Panc1 (cell line): ENCODE measurements around the gene PGD. TPM values are rescaled to one million over a fixed set of nuclear protein-coding genes. Genes with fewer than 3 reads are reported as not detected.

ENCODE experiments used
- ATAC-seq: fragments of 200-7000 bp; cut with Tn5 transposase; 2 replicates; pipeline ENCODE4 v1.9.1; 2020; ENCODE audit warnings: mild to moderate bottlenecking, moderate library complexity
- BruUV-seq: library from RNA; stranded (reverse); fragments of 400-500 nt; replicated peaks from 2 replicates; lab custom pipeline; 2021; lab: Mats Ljungman, UMichigan
- CTCF ChIA-PET: fragments of 300-600 bp; sonication (Branson Sonifier 250); formaldehyde crosslinking; loops from one replicate; lab custom pipeline; 2022; ENCODE audit warnings: antibody characterized with exemption; lab: Charles Lee
- POLR2A ChIA-PET: fragments of 300-600 bp; sonication (Branson Sonifier 250); formaldehyde crosslinking; loops from one replicate; lab custom pipeline; 2022; ENCODE audit warnings: antibody characterized with exemption; lab: Charles Lee
- DNase-seq: peaks from one replicate; pipeline ENCODE4 v3.0.0-alpha.2; 2010; ENCODE audit warnings: low read depth, low spot score
- H3K27ac ChIP-seq: 2 replicates; pipeline ENCODE4 v1.5.1; 2011; ENCODE audit warnings: mild to moderate bottlenecking, low read length, inconsistent platforms
- H3K27me3 ChIP-seq: fragments of 200-500 bp; sonication (Bioruptor generic); 2 replicates; pipeline ENCODE4 v1.6.0; 2014; ENCODE audit warnings: low read length, inconsistent platforms; ENCODE audit not compliant: control insufficient read depth, insufficient read depth
- H3K36me3 ChIP-seq: fragments of 200-500 bp; sonication (Bioruptor generic); 2 replicates; pipeline ENCODE4 v1.5.1; 2014; ENCODE audit warnings: inconsistent platforms, mild to moderate bottlenecking, low read length, moderate library complexity; ENCODE audit not compliant: control insufficient read depth, insufficient read depth
- H3K4me1 ChIP-seq: 2 replicates; pipeline ENCODE4 v1.5.1; 2011; ENCODE audit warnings: inconsistent platforms, mild to moderate bottlenecking, low read length, moderate library complexity; ENCODE audit not compliant: control insufficient read depth, insufficient read depth
- H3K4me3 ChIP-seq, 2 experiments: 2 replicates each; pipeline ENCODE4 v1.5.1; 2011 to 2012; ENCODE audit warnings: low read depth in 2 of 2, low read length in 2 of 2, mild to moderate bottlenecking in 2 of 2, inconsistent platforms in 1 of 2, moderate library complexity in 1 of 2
- H3K9me3 ChIP-seq: fragments of 200-500 bp; sonication (Bioruptor generic); 2 replicates; pipeline ENCODE4 v1.5.1; 2014; ENCODE audit warnings: low read depth, mild to moderate bottlenecking, inconsistent platforms, low read length, moderate library complexity; ENCODE audit not compliant: control insufficient read depth, insufficient read depth
- CTCF ChIP-seq: fragments of 450-650 bp; IDR thresholded peaks from 2 replicates; pipeline ENCODE4 v1.5.1; 2017; ENCODE audit warnings: mild to moderate bottlenecking
- POLR2AphosphoS5 ChIP-seq: IDR thresholded peaks from 2 replicates; pipeline ENCODE4 v1.6.1; 2012; ENCODE audit warnings: mild to moderate bottlenecking, low read depth, low read length, moderate library complexity
- SIN3A ChIP-seq: IDR thresholded peaks from 2 replicates; pipeline ENCODE4 v1.6.1; 2012; ENCODE audit warnings: low read depth, mild to moderate bottlenecking, low read length, moderate library complexity, borderline replicate concordance; ENCODE audit not compliant: insufficient read depth
- TCF7L2 ChIP-seq: IDR thresholded peaks from 2 replicates; pipeline ENCODE4 v1.6.1; 2011; ENCODE audit warnings: mild to moderate bottlenecking, low read depth, low read length, inconsistent platforms
- in situ Hi-C: cut with HindIII; loops from 2 replicates; pipeline ENCODE4 v1.10.0; 2016; ENCODE audit warnings: low sequenced_read_pairs, low pct_unique_long_range_greater_than_20kb
- intact Hi-C: fragments of 100-400 bp; cut with micrococcal nuclease; formaldehyde crosslinking; loops from one replicate; pipeline ENCODE4 v1.10.0; 2022; ENCODE audit not compliant: unreplicated experiment
- total RNA-seq: library from RNA; stranded (reverse); gene quantifications from one replicate; pipeline ENCODE4 v1.2.1, GENCODE V29; 2021; ENCODE audit not compliant: unreplicated experiment
- TF ChIP-seq, protein P1 (sequence below), 2 experiments: IDR thresholded peaks; 2 replicates each; pipeline ENCODE4 v1.6.1; 2011 to 2012; ENCODE audit warnings: low read depth in 2 of 2, control low read depth in 1 of 2, low read length in 1 of 2, mild to moderate bottlenecking in 1 of 2, moderate library complexity in 1 of 2; ENCODE audit not compliant: insufficient read depth in 1 of 2

The PGD gene
- total RNA-seq, 1 experiment from 2014 or later: 158 TPM

- ChIA-PET CTCF (no interaction called here), POLR2A (no interaction called here)
- ATAC-seq (no peak), DNase-seq (no peak)
- intact Hi-C loops (no loop called here), in situ Hi-C loops (no loop called here)
- Histone ChIP-seq H3K4me3 (no peak overlapping the region), H3K4me1 (0 out of 2 replicates have a peak, but pooled peaks cover 3% of the 10 kb centered on the region), H3K9me3 (no peaks in the 10 kb centered on the region), H3K27me3 (no peaks in the 10 kb centered on the region), H3K27ac (no peak overlapping the region), H3K36me3 (no peaks in the 10 kb centered on the region)
- TF ChIP-seq SIN3A (no peak), CTCF (no peak), POLR2AphosphoS5 (no peak), TCF7L2 (no peak)
- TF ChIP-seq, protein P1, sequence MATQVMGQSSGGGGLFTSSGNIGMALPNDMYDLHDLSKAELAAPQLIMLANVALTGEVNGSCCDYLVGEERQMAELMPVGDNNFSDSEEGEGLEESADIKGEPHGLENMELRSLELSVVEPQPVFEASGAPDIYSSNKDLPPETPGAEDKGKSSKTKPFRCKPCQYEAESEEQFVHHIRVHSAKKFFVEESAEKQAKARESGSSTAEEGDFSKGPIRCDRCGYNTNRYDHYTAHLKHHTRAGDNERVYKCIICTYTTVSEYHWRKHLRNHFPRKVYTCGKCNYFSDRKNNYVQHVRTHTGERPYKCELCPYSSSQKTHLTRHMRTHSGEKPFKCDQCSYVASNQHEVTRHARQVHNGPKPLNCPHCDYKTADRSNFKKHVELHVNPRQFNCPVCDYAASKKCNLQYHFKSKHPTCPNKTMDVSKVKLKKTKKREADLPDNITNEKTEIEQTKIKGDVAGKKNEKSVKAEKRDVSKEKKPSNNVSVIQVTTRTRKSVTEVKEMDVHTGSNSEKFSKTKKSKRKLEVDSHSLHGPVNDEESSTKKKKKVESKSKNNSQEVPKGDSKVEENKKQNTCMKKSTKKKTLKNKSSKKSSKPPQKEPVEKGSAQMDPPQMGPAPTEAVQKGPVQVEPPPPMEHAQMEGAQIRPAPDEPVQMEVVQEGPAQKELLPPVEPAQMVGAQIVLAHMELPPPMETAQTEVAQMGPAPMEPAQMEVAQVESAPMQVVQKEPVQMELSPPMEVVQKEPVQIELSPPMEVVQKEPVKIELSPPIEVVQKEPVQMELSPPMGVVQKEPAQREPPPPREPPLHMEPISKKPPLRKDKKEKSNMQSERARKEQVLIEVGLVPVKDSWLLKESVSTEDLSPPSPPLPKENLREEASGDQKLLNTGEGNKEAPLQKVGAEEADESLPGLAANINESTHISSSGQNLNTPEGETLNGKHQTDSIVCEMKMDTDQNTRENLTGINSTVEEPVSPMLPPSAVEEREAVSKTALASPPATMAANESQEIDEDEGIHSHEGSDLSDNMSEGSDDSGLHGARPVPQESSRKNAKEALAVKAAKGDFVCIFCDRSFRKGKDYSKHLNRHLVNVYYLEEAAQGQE (IDR thresholded peaks at IDR 0.05; ENCODE audit: insufficient read depth in 1 of 2, low read depth in 2 of 2, low read length in 1 of 2): no peak
- no TSS peak for BruUV-seq
Observed at GRCh38 chr1:10438677-10439163, 39.9 kb downstream of the PGD start.

DNA sequence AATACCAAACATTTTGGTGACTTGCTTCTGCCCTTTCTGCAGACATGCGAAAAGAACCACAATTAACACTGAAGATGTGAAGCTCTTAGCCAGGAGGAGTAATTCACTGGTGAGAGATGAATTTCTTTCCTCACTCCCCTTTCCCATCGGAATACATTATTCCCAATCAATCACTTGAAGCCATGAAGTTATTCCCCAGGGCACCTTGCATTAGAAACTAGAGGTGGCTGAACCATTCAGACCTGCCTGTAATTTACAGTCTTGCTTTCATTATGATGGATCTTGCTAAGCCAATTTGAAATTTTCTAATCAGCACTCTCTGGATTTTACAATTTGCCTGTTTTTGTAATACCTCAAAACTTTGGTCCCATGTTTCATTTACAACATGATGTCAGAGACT is 41.4 kb downstream of the PGD start:
- DNase-seq: no peak
- TF ChIP-seq, protein P1 (IDR thresholded peaks at IDR 0.05; ENCODE audit: insufficient read depth in 1 of 2, low read depth in 2 of 2, low read length in 1 of 2): no peak
- TF ChIP-seq SIN3A (no peak), TCF7L2 (no peak), POLR2AphosphoS5 (no peak), CTCF (no peak)
- in situ Hi-C loops: no loop called here

More for the DNA sequence above, 41.4 kb downstream of the PGD start:
- intact Hi-C loops: no loop called here
- Histone ChIP-seq H3K4me3 (no peak overlapping the region), H3K4me1 (0 out of 2 replicates have a peak, but pooled peaks cover 3% of the 10 kb centered on the region), H3K27me3 (no peaks in the 10 kb centered on the region), H3K36me3 (no peaks in the 10 kb centered on the region), H3K9me3 (no peaks in the 10 kb centered on the region), H3K27ac (no peak overlapping the region)
- CTCF ChIA-PET: no interaction called here
- POLR2A ChIA-PET: no interaction called here
- BruUV-seq: no TSS peak
- no peak for ATAC-seq
